Keratinocyte (primary cell): ENCODE results near the gene CMIP. TPM values are rescaled to one million over a fixed set of nuclear protein-coding genes. Genes with fewer than 3 reads are reported as not detected.

Experiments used
- DNase-seq: peaks from one replicate; pipeline ENCODE4 v3.0.0-alpha.2; 2011; ENCODE audit warnings: low read depth, missing footprints, low spot score
- FAIRE-seq: peaks from 2 replicates; lab custom pipeline; 2011; peaks lifted over from hg19 to GRCh38; lab: Jason Lieb, UNC
- H2AFZ ChIP-seq: 2 replicates; pipeline ENCODE4 v1.6.0; 2012; ENCODE audit warnings: low read length, control low read depth, inconsistent platforms; ENCODE audit not compliant: control insufficient read depth
- H3K27ac ChIP-seq: 2 replicates; pipeline ENCODE4 v1.5.1; 2011; ENCODE audit warnings: low read length; ENCODE audit not compliant: control insufficient read depth, insufficient read depth
- H3K27me3 ChIP-seq: 3 replicates; pipeline ENCODE4 v1.6.0; 2011; ENCODE audit warnings: low read length; ENCODE audit not compliant: control insufficient read depth, insufficient read depth; ENCODE audit errors: extremely low read depth
- H3K36me3 ChIP-seq, 2 experiments: 2 replicates in 1 of 2; 3 replicates in 1 of 2; pipeline ENCODE4 v1.5.1; 2011; ENCODE audit warnings: low read length in 2 of 2, mild to moderate bottlenecking in 1 of 2; ENCODE audit not compliant: control insufficient read depth in 2 of 2, insufficient read depth in 2 of 2; ENCODE audit errors: extremely low read depth in 1 of 2
- H3K4me1 ChIP-seq: 3 replicates; pipeline ENCODE4 v1.5.1; 2011; ENCODE audit warnings: low read length; ENCODE audit not compliant: control insufficient read depth, insufficient read depth; ENCODE audit errors: extremely low read depth
- H3K4me2 ChIP-seq: 3 replicates; pipeline ENCODE4 v1.6.0; 2011; ENCODE audit warnings: low read depth, low read length; ENCODE audit not compliant: control insufficient read depth, insufficient read depth; ENCODE audit errors: extremely low read depth
- H3K4me3 ChIP-seq, 3 experiments: fragments of 200-600 bp in 1 of 3; sonication (generic) in 1 of 3; 2 replicates in 2 of 3; 3 replicates in 1 of 3; pipeline ENCODE4 v1.5.1; 2011 to 2016; ENCODE audit warnings: low read length in 3 of 3, mild to moderate bottlenecking in 3 of 3, control low read depth in 2 of 3, inconsistent platforms in 1 of 3, low read depth in 1 of 3, mixed read lengths in 1 of 3, mixed run types in 1 of 3, moderate library complexity in 1 of 3; ENCODE audit not compliant: control insufficient read depth in 2 of 3, insufficient read depth in 2 of 3; ENCODE audit errors: extremely low read depth in 1 of 3
- H3K79me2 ChIP-seq: 2 replicates; pipeline ENCODE4 v1.6.0; 2012; ENCODE audit warnings: low read length; ENCODE audit not compliant: control insufficient read depth, insufficient read depth
- H3K9ac ChIP-seq: 3 replicates; pipeline ENCODE4 v1.6.0; 2011; ENCODE audit warnings: low read length; ENCODE audit not compliant: control insufficient read depth, insufficient read depth; ENCODE audit errors: extremely low read depth
- H3K9me1 ChIP-seq: 3 replicates; pipeline ENCODE4 v1.6.0; 2011; ENCODE audit warnings: low read length; ENCODE audit not compliant: control insufficient read depth, insufficient read depth; ENCODE audit errors: extremely low read depth
- H3K9me3 ChIP-seq: 2 replicates; pipeline ENCODE4 v1.5.1; 2012; ENCODE audit warnings: low read depth, low read length; ENCODE audit not compliant: control insufficient read depth
- H4K20me1 ChIP-seq: 3 replicates; pipeline ENCODE4 v1.6.0; 2011; ENCODE audit warnings: low read length; ENCODE audit not compliant: control insufficient read depth, insufficient read depth; ENCODE audit errors: extremely low read depth
- EZH2 ChIP-seq: IDR thresholded peaks from one replicate; pipeline ENCODE4 v1.6.1; 2012; ENCODE audit warnings: inconsistent platforms, mild to moderate bottlenecking, low read length, moderate library complexity
- dilution Hi-C: fragments of 300-500 bp; cut with MboI; formaldehyde crosslinking; loops from one replicate; pipeline ENCODE4 v1.7.0; 2020; ENCODE audit warnings: low sequenced_read_pairs; ENCODE audit not compliant: extremely low pct_ligation_motif_present
- polyA plus RNA-seq, 5 experiments: library from polyadenylated mRNA; depleted of rRNA in 3 of 5; stranded (reverse) in 3 of 5; stranded (forward) in 1 of 5; unstranded in 1 of 5; fragments of >200 nt; gene quantifications; 1 replicate in 1 of 5; 2 replicates in 3 of 5; 3 replicates in 1 of 5; pipeline versions ENCODE4 v1.2.1 to v1.2.3, GENCODE V29; 2011 to 2012; ENCODE audit warnings: missing spikeins in 2 of 5, low read depth in 1 of 5, low replicate concordance in 1 of 5
- TF ChIP-seq, protein P1 (sequence below), 3 experiments: IDR thresholded peaks in 1 of 3; conservative IDR thresholded peaks in 1 of 3; optimal IDR thresholded peaks in 1 of 3; 2 replicates in 2 of 3; 3 replicates in 1 of 3; pipeline versions ENCODE3 to v1.5.1; 2011; ENCODE audit warnings: low read length in 3 of 3, mild to moderate bottlenecking in 3 of 3, moderate library complexity in 2 of 3, control low read depth in 1 of 3, inconsistent platforms in 1 of 3; ENCODE audit not compliant: insufficient read depth in 2 of 3; ENCODE audit errors: extremely low read depth in 1 of 3

The CMIP gene
- polyA plus RNA-seq, 1 donor (not counting 4 experiments of a cell fraction or from before 2014, with no cell fraction given), result 5.0 TPM

- no peak overlapping the region for H3K4me2 ChIP-seq
- TF ChIP-seq EZH2, result no peak
- TF ChIP-seq, protein P1, sequence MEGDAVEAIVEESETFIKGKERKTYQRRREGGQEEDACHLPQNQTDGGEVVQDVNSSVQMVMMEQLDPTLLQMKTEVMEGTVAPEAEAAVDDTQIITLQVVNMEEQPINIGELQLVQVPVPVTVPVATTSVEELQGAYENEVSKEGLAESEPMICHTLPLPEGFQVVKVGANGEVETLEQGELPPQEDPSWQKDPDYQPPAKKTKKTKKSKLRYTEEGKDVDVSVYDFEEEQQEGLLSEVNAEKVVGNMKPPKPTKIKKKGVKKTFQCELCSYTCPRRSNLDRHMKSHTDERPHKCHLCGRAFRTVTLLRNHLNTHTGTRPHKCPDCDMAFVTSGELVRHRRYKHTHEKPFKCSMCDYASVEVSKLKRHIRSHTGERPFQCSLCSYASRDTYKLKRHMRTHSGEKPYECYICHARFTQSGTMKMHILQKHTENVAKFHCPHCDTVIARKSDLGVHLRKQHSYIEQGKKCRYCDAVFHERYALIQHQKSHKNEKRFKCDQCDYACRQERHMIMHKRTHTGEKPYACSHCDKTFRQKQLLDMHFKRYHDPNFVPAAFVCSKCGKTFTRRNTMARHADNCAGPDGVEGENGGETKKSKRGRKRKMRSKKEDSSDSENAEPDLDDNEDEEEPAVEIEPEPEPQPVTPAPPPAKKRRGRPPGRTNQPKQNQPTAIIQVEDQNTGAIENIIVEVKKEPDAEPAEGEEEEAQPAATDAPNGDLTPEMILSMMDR (optimal IDR thresholded peaks at IDR 0.05 in 1 of 3, IDR thresholded peaks at IDR 0.05 in 1 of 3, conservative IDR thresholded peaks at IDR 0.05 in 1 of 3; ENCODE audit: extremely low read depth in 1 of 3, insufficient read depth in 2 of 3, low read length in 3 of 3), result no peak
- no peaks in the 10 kb centered on the region for H4K20me1 ChIP-seq
- H2AFZ ChIP-seq, result no peak overlapping the region
- DNase-seq (no peak), FAIRE-seq (no peak)
- no peak overlapping the region for H3K4me3 ChIP-seq
- peaks cover 7% of the 10 kb centered on the region for H3K27me3 ChIP-seq
- peaks cover 4% of the 10 kb centered on the region for H3K4me1 ChIP-seq
- H3K36me3 ChIP-seq, result no peaks in the 10 kb centered on the region
- H3K9ac ChIP-seq, result no peak overlapping the region
- no peaks in the 10 kb centered on the region for H3K9me3 ChIP-seq
- H3K79me2 ChIP-seq, result no peaks in the 10 kb centered on the region
- dilution Hi-C loops, result no loop called here
- no peak overlapping the region for H3K27ac ChIP-seq
- no peaks in the 10 kb centered on the region for H3K9me1 ChIP-seq
Measured at GRCh38 chr16:81436386-81436785, 8.2 kb upstream of the CMIP start.

DNA sequence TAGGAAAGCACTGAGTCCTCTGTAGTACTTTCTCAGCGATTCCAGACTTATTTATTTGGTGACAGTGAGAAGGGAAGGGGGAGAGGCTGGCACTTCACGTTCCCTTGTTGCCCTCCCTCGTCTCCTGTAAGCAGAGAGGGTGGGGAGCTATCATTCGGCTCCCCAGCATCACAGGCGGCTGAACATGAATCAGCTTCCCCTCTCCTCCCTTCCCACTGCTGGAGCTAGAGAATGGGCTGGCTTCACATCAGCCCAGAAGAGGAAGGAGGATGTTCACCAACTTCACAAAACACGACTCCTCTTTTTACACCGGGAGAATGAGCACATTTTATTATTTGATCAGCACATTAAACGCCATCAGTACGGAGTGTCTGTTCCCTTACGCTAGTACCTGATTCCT, 6.7 kb upstream of the CMIP start:
- dilution Hi-C loops, result no loop called here
- H3K27ac ChIP-seq, result no peak overlapping the region
- H4K20me1 ChIP-seq, result no peaks in the 10 kb centered on the region
- peaks cover 9% of the 10 kb centered on the region for H3K27me3 ChIP-seq
- H3K4me3 ChIP-seq, result no peak overlapping the region
- no peaks in the 10 kb centered on the region for H3K9me3 ChIP-seq
- H3K4me2 ChIP-seq, result no peak overlapping the region
- peaks cover 4% of the 10 kb centered on the region for H3K4me1 ChIP-seq
- TF ChIP-seq, protein P1 (optimal IDR thresholded peaks at IDR 0.05 in 1 of 3, IDR thresholded peaks at IDR 0.05 in 1 of 3, conservative IDR thresholded peaks at IDR 0.05 in 1 of 3; ENCODE audit: extremely low read depth in 1 of 3, insufficient read depth in 2 of 3, low read length in 3 of 3), result no peak
- TF ChIP-seq EZH2, result no peak
- H3K9ac ChIP-seq, result no peak overlapping the region
- DNase-seq (no peak), FAIRE-seq (no peak)
- H2AFZ ChIP-seq, result no peak overlapping the region
- H3K79me2 ChIP-seq, result no peaks in the 10 kb centered on the region
- no peaks in the 10 kb centered on the region for H3K36me3 ChIP-seq
- no peaks in the 10 kb centered on the region for H3K9me1 ChIP-seq
